ENCODE data around the gene DLG2.

DLG2 gene

GRCh38 chr11:83545494-83546260 is 2081.5 kb downstream of the DLG2 start:
- DNase-seq (ENCODE audit: low read depth, low spot score) = no peak

DNA sequence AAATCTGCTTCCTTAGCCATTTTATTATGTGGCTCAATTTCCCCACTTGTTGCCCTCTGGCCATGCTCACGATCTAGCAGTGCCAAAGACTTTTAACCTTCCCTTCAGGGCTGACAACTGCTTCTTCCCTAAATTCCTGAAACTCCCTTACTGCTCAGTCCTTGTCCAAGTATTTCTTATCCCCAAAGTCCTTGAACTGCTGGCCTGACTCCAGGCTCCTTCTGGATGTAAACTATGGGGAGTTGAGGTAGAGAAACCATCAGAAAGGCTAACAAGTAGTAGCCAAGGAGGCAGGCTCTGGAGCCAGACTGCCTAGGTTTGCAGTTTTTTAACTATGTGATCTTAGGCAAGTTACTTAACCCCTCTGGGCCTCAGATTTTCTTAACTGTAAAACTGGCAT is 2082.3 kb downstream of the DLG2 start:
- no peak for DNase-seq (ENCODE audit: low read depth, low spot score)
- H3K4me3 ChIP-seq (ENCODE audit: low read length) = no peak overlapping the region

More at GRCh38 chr11:83545494-83546260, 2081.5 kb downstream of the DLG2 start:
- no peak overlapping the region for H3K4me3 ChIP-seq (ENCODE audit: low read length)

DNA sequence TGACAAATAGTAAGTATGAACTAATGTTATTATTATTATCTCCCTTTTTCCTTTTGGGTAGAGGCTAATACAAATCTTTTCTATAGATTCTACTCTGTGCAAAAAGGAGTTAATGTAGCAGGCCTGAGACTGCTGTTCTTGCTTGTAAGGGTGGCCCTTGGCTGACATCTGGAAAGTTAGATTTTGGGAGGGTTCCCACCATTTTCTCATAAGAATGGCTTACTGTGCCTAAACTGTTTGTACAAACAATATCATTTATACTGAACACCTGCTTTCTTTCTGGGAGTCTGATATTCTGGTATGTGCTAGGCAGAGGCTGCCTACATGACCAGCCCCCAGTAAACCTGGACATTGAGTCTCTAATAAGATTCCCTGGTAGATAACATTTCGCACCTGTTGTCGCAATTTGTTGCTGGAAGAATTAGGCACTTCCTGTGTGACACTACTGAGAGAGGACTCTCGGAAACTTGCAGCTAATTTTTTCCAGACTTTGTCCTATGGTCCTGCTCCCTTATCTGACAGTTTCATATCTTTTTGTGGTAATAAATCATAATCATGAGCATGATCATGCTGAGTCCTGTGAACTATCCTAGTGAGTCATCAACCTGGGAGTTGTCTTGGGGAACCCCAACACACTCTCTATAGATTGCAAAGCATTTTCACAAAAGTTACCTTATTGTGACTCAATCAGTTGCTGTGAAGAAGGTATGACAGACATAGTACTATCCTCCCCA is 2083.3 kb downstream of the DLG2 start:
- no peak for DNase-seq (ENCODE audit: low read depth, low spot score)
- H3K4me3 ChIP-seq (ENCODE audit: low read length) = no peak overlapping the region

DNA sequence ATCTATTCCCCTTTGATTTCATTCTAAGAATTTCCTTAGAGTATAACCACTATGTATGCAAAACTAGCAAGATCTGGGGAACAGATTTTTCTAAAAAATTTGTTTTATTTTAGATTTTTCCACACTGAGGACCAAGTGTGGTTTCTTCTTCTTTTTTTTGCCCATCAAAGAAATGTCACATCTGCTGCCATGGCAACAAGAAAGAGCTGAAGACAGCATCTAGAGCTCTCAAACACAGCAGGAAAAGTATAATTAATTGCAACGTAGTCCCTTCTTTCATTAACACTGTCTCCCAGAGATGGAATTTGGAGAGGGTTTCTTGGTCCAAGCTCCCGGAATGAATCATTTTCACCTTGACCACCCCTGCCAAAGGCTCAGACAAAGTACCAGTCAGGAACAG is 2084.3 kb downstream of the DLG2 start:
- no peak for DNase-seq (ENCODE audit: low read depth, low spot score)
- H3K4me3 ChIP-seq (ENCODE audit: low read length) = no peak overlapping the region

DNA sequence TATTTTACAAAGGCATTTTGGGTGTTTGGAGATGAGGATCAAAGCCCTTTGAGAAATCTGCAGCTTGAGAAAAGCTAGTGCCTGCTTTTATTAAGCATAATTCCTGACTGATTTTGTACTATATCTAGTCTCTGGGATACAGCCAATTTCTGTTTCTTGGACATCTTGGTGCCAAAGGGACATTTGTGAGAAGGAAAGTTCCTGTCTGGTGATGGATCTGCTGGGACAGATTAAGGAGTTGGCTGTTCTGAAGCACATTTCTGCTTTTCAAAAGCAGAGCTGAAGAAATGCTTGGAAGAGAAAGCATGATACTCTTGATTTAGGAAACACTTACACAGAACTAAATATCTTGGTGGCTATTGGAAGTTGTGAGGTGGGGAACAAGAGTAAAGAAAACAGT is 2086.4 kb downstream of the DLG2 start:
- H3K4me3 ChIP-seq (ENCODE audit: low read length) = no peak overlapping the region

GRCh38 chr11:83540112-83540675 is 2086.9 kb downstream of the DLG2 start:
- no peak for DNase-seq (ENCODE audit: low read depth, low spot score)

More for the DNA sequence above, 2086.4 kb downstream of the DLG2 start:
- DNase-seq (ENCODE audit: low read depth, low spot score) = no peak

GRCh38 chr11:83538286-83538685 is 2088.9 kb downstream of the DLG2 start:
- DNase-seq (ENCODE audit: low read depth, low spot score) = no peak
- no peak overlapping the region for H3K4me3 ChIP-seq (ENCODE audit: low read length)

More at GRCh38 chr11:83540112-83540675, 2086.9 kb downstream of the DLG2 start:
- no peak overlapping the region for H3K4me3 ChIP-seq (ENCODE audit: low read length)

- H3K4me3 ChIP-seq (ENCODE audit: low read length) = no peak overlapping the region
- no peak for DNase-seq (ENCODE audit: low read depth, low spot score)
Observed at GRCh38 chr11:83537131-83537610, 2090.0 kb downstream of the DLG2 start.

DNA sequence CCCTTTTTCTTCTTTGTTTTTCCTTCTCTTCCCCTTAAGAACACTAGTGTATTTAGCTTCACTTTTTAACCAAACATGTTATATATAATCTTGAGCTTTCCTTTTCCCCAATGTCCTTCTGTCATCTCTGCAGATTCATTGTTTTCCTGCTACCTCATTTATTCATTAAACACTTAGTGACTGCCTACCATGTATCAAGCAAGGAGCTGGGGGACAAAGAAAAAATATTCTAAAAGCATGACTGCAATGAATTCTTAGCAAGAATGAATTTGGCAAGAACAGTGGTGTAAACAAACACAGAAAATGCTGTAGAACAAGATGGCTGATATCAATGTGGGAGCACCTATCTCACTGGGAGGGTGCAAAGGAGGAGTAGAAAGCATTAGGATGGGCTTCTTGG is 2094.0 kb downstream of the DLG2 start:
- no peak overlapping the region for H3K4me3 ChIP-seq (ENCODE audit: low read length)
- DNase-seq (ENCODE audit: low read depth, low spot score) = no peak

DNA sequence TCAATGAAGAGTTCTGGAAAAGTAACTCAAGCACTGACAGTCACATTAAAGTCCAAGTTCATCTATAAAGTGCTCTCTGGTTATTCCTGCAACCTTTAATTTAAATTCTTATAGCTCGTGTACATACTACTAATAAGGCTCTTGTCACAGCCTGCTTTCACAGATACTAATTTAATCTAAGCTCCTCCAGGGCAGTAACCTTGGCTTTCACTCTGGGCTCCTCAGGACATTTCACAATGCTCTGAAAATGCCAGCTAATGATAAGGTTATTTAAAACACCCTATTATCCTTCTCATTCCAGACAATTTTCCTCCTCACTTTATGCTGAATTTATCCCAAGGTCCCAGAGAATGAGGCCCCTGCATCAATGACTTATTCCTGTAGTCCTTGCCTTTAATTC is 2098.3 kb downstream of the DLG2 start:
- H3K4me3 ChIP-seq (ENCODE audit: low read length) = no peak overlapping the region
- DNase-seq (ENCODE audit: low read depth, low spot score) = no peak

DNA sequence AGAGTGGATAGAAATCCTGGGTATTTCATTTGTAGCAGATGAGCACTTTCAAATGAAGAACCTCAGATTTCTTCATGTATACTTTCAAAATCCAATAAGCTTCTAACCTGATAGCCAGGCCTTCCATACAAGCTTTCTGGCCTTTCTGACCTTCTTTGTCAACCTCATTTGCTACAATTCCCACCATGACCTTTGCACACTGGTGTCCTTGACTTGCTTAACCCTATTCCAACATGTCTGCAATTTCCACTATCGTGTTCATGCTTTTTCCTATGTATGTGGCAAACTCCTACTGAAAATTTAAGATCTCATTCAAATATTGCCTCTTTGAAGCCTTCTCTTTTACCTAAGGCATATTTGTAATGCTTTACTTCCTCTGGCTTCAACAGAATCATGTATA is 2098.9 kb downstream of the DLG2 start:
- no peak for DNase-seq (ENCODE audit: low read depth, low spot score)

GRCh38 chr11:83523676-83524075 is 2103.5 kb downstream of the DLG2 start:
- no peak for DNase-seq (ENCODE audit: low read depth, low spot score)
- H3K4me3 ChIP-seq (ENCODE audit: low read length) = no peak overlapping the region

More for the DNA sequence above, 2098.9 kb downstream of the DLG2 start:
- H3K4me3 ChIP-seq (ENCODE audit: low read length) = no peak overlapping the region

- DNase-seq (ENCODE audit: low read depth, low spot score) = no peak
Observed at GRCh38 chr11:83522911-83523310, 2104.2 kb downstream of the DLG2 start.

DNA sequence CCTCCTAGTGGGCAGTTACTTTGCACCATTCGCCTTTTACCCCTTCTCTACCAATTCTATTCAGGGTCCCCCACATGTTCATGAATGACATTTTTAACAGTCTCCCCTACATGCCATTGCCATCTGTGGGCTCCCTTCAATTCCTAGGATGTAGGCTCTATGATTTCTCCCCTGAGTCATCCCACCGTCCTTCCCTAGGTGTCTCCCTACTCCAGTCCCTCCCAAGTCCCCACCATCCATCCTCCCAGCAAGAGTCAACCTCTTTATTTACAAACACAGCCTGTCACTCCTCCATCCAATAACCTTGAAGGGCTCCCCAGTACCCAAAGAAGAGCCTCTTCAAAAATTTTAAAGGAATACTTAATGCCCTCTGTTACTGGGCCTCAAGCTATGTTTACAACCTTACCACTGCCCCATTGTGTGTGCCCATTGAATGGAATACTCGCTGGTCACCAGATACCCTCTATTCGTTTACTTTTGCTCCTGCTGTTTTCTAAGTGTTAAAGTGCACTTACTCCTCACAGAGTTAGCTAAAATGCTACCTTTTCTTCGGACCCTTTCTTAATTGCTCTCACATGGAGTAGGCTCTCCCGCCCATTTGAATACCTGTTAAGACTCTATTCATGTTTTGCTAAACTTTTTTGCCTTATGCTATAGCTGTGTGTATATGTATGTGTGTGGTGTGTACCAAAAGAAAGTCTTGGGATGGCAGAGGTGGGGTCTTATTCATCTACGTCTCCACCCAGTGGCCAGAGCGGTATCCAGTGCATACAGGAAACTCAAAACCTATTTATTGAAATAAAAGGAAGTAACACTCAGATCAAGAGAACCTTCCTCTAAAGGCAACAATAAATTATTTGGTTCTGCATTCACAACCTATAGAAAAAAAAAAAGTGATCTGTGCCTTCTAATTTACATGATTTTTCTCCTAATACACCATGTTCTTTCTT is 2105.2 kb downstream of the DLG2 start:
- peak; percentile 6 for DNase-seq (ENCODE audit: low read depth, low spot score)
- no peak overlapping the region for H3K4me3 ChIP-seq (ENCODE audit: low read length)

More at GRCh38 chr11:83522911-83523310, 2104.2 kb downstream of the DLG2 start:
- no peak overlapping the region for H3K4me3 ChIP-seq (ENCODE audit: low read length)

DNA sequence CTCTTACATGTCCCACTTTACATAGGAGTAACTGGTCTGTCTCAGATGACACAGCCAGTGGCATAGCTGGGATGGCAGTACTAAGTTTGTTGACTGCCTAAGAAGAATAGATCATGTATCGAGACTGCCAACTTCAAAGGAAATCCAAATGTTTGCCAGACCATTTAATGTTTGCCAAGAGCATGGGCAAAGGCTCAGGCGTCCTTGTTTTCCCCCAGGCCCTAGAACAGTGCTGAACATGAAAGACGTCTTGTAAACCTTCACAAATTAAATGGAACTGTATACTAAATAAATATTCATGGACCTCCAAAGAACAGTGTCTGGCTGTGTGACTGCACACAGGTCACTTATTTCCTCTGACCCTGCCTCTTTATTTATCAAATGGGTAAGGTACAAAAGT is 2106.3 kb downstream of the DLG2 start:
- no peak for DNase-seq (ENCODE audit: low read depth, low spot score)

GRCh38 chr11:83511646-83512045 is 2115.5 kb downstream of the DLG2 start:
- no peak for DNase-seq (ENCODE audit: low read depth, low spot score)
- H3K4me3 ChIP-seq (ENCODE audit: low read length) = no peak overlapping the region

More for the DNA sequence above, 2106.3 kb downstream of the DLG2 start:
- no peak overlapping the region for H3K4me3 ChIP-seq (ENCODE audit: low read length)

DNA sequence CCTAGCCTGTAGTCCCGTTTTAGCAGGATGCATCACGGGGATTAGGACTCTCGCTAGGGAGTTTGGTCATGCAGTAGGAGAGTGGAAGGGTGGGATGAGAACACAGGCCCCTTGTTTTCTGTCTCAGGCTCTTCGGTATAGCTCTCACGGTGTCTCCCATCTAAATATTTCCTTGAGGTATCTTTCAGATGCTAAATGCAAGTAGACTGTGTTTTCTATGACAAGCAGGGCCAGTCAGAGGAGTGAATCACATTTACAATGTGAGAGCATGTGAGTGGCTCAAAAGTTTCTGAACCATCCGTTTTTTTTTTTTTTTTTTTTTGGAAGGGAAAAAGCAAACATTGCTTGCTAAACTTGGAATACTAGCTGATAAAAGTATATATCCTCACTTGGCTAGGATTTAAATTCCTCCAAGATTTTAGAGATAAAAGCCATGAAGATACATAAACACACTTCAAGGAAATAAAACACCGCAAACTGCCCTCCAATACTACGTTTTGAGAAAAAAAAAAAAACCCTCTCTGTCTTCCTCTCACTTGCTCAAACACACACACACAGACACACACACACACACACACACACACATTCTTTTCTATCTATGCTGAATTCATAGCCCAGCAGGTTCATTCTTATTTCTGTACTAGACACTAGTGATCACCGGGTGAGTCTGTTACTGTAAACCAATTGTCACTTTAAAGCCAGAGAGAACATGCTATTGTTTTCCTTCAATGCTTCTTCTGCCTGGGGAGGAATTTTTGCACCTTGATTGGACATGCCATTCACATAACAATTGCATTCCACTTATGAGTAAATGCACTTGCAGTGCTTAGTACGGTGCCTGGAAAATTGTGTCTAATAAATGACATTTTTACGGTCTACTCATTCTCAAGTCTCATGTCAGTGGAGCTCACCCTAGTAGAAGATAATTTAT is 2116.3 kb downstream of the DLG2 start:
- no peak for DNase-seq (ENCODE audit: low read depth, low spot score)
- H3K4me3 ChIP-seq (ENCODE audit: low read length) = no peak overlapping the region

DNA sequence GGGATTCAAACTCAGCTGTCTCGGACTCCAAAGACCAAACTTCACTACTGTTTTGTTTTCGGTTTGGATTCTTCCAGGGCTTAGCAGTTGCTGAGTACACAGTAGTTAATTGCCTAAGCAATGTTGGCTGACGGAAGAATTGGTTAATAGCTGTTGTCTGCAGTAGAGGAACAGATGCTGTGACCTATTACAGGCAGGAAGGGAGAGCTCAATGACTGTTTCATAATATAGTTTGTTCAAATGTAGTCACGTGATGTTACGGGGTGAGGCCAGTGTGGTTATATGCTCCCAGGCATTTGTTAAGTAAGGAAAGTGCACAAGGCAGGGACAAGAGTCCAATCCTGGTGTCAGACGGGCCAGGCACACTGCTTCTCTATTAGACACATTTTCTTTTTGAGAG is 2118.3 kb downstream of the DLG2 start:
- no peak overlapping the region for H3K4me3 ChIP-seq (ENCODE audit: low read length)
- no peak for DNase-seq (ENCODE audit: low read depth, low spot score)
